GM23338 (cell line): ENCODE measurements around the gene SMG6. TPM values are rescaled to one million over a fixed set of nuclear protein-coding genes. Genes with fewer than 3 reads are reported as not detected.

ENCODE experiments used
- ATAC-seq: fragments of 200-7000 bp; cut with Tn5 transposase; 3 replicates; pipeline ENCODE4 v1.9.1; 2020
- DNase-seq: peaks from one replicate; pipeline ENCODE4 v3.0.0-alpha.2; 2015; ENCODE audit warnings: low spot score
- H2AFZ ChIP-seq: fragments of 200-600 bp; sonication (generic); 2 replicates; pipeline ENCODE4 v1.8.0; 2016; ENCODE audit warnings: antibody characterized with exemption, mild to moderate bottlenecking, moderate library complexity
- H3F3A ChIP-seq: fragments of 200-600 bp; sonication (generic); replicated peaks from 2 replicates; pipeline ENCODE4 v1.8.0; 2017; ENCODE audit warnings: antibody characterized with exemption, mixed run types, low read depth
- H3K27ac ChIP-seq: fragments of 200-600 bp; sonication (generic); 2 replicates; pipeline ENCODE4 v1.6.1; 2016; ENCODE audit warnings: low read depth
- H3K27me3 ChIP-seq: fragments of 200-600 bp; sonication (generic); 2 replicates; pipeline ENCODE4 v1.8.0; 2016; ENCODE audit warnings: mild to moderate bottlenecking, mixed run types, moderate library complexity; ENCODE audit not compliant: insufficient read depth
- H3K36me3 ChIP-seq: fragments of 200-600 bp; sonication (generic); 2 replicates; pipeline ENCODE4 v1.8.0; 2016; ENCODE audit warnings: mild to moderate bottlenecking; ENCODE audit not compliant: insufficient read depth
- H3K4me1 ChIP-seq: fragments of 200-600 bp; sonication (generic); 2 replicates; pipeline ENCODE4 v1.8.0; 2016; ENCODE audit warnings: mild to moderate bottlenecking, moderate library complexity; ENCODE audit not compliant: insufficient read depth
- H3K4me2 ChIP-seq: fragments of 200-600 bp; sonication (generic); 2 replicates; pipeline ENCODE4 v1.7.1; 2017; ENCODE audit warnings: mixed run types
- H3K4me3 ChIP-seq: fragments of 200-600 bp; sonication (generic); 2 replicates; pipeline ENCODE4 v1.6.1; 2016; ENCODE audit warnings: mixed run types
- H3K79me2 ChIP-seq: fragments of 200-600 bp; sonication (generic); replicated peaks from 2 replicates; pipeline ENCODE4 v1.8.0; 2017; ENCODE audit warnings: mild to moderate bottlenecking; ENCODE audit not compliant: insufficient read depth
- H3K9me2 ChIP-seq: fragments of 200-600 bp; sonication (generic); 2 replicates; pipeline ENCODE4 v1.8.0; 2017; ENCODE audit not compliant: insufficient read depth
- H4K20me1 ChIP-seq: fragments of 200-600 bp; sonication (generic); replicated peaks from 2 replicates; pipeline ENCODE4 v1.8.0; 2017; ENCODE audit warnings: mild to moderate bottlenecking; ENCODE audit not compliant: insufficient read depth
- H3K27ac Mint-ChIP-seq: 2 replicates; pipeline ENCODE4 v1.8.0; 2020; ENCODE audit warnings: inconsistent platforms, mild to moderate bottlenecking, moderate library complexity, mixed read lengths
- H3K27me3 Mint-ChIP-seq: 3 replicates; pipeline ENCODE4 v1.8.0; 2022; ENCODE audit warnings: low read depth, mild to moderate bottlenecking, moderate library complexity, mixed read lengths, inconsistent platforms; ENCODE audit not compliant: insufficient read depth, poor library complexity
- H3K36me3 Mint-ChIP-seq: 3 replicates; pipeline ENCODE4 v1.8.0; 2021; ENCODE audit warnings: low read depth, mild to moderate bottlenecking, inconsistent platforms, moderate library complexity, mixed read lengths
- H3K4me1 Mint-ChIP-seq: 3 replicates; pipeline ENCODE4 v1.8.0; 2020; ENCODE audit warnings: mild to moderate bottlenecking, inconsistent platforms, mixed read lengths
- H3K4me3 Mint-ChIP-seq: 3 replicates; pipeline ENCODE4 v1.8.0; 2021; ENCODE audit warnings: moderate library complexity, mild to moderate bottlenecking, inconsistent platforms, mixed read lengths
- H3K9me3 Mint-ChIP-seq: 3 replicates; pipeline ENCODE4 v1.8.0; 2020; ENCODE audit warnings: moderate library complexity, mild to moderate bottlenecking, inconsistent platforms, mixed read lengths
- CTCF ChIP-seq, 2 experiments: fragments of 200-600 bp in 1 of 2; sonication (generic) in 1 of 2; conservative IDR thresholded peaks; 2 replicates each; pipeline versions ENCODE4 v1.5.1 to v1.6.1; 2016 to 2017; ENCODE audit warnings: antibody characterized with exemption in 2 of 2, low read depth in 2 of 2, mild to moderate bottlenecking in 2 of 2, moderate library complexity in 1 of 2
- STAT1 ChIP-seq: IDR thresholded peaks from one replicate; pipeline ENCODE4 v1.6.1; 2016; ENCODE audit warnings: antibody characterized with exemption; ENCODE audit not compliant: unreplicated experiment
- ZNF462 ChIP-seq: fragments of 250-450 bp; sonication (Bioruptor Pico); IDR thresholded peaks from 2 replicates; pipeline ENCODE4 v1.5.0; 2020; ENCODE audit warnings: mild to moderate bottlenecking, moderate library complexity
- polyA plus RNA-seq: library from polyadenylated mRNA; unstranded; fragments of >200 nt; fragmentation: Nextera tagmentation; extraction: Ambion mirVana; gene quantifications from 2 replicates; pipeline ENCODE4 v1.2.1, GENCODE V29; 2016
- total RNA-seq: library from RNA; depleted of rRNA; stranded (reverse); fragments of >200 nt; shearing (Covaris generic); gene quantifications from 2 replicates; pipeline ENCODE4 v1.2.3, GENCODE V29; 2014

Gene SMG6
- total and polyA plus RNA-seq, 2 experiments from 2014 or later: 10.4 to 43.1 TPM

GRCh38 chr17:2230877-2231276, 72.7 kb downstream of the SMG6 start:
- H3K4me1 ChIP-seq: no peaks in the 10 kb centered on the region

More at GRCh38 chr17:2230877-2231276, 72.7 kb downstream of the SMG6 start:
- H3K27me3 ChIP-seq: no peaks in the 10 kb centered on the region
- H3K27me3 Mint-ChIP-seq: peaks cover 1% of the 10 kb centered on the region
- no peaks in the 10 kb centered on the region for H3K9me3 Mint-ChIP-seq
- no peaks in the 10 kb centered on the region for H3F3A ChIP-seq
- H3K4me1 Mint-ChIP-seq: peaks cover 2% of the 10 kb centered on the region; the same call in 1 of the 3 replicates
- no peak for DNase-seq
- H3K9me2 ChIP-seq: no peaks in the 10 kb centered on the region
- peaks cover 5% of the 10 kb centered on the region; the same call in 1 of the 3 replicates for H3K36me3 Mint-ChIP-seq
- H3K36me3 ChIP-seq: no peaks in the 10 kb centered on the region
- no peak for ATAC-seq
- H2AFZ ChIP-seq: no peak overlapping the region
- no peak overlapping the region for H3K4me2 ChIP-seq
- H3K79me2 ChIP-seq: no peaks in the 10 kb centered on the region
- TF ChIP-seq STAT1 (no peak), CTCF (conservative IDR thresholded peaks at IDR 0.05; ENCODE audit: low read depth in 2 of 2) (no peak), ZNF462 (CRISPR knock-in tag) (no peak)
- H4K20me1 ChIP-seq: peaks cover 16% of the 10 kb centered on the region
- no peak overlapping the region for H3K4me3 ChIP-seq
- H3K4me3 Mint-ChIP-seq: no peak overlapping the region
- H3K27ac ChIP-seq: no peak overlapping the region
- H3K27ac Mint-ChIP-seq: no peak overlapping the region
